HCT116 (cell line): ENCODE results near the gene NMB. TPM values are rescaled to one million over a fixed set of nuclear protein-coding genes. Genes with fewer than 3 reads are reported as not detected.

ENCODE experiments used
- ATAC-seq: fragments of 200-7000 bp; cut with Tn5 transposase; 2 replicates; pipeline ENCODE4 v1.9.1; 2020; ENCODE audit warnings: mild to moderate bottlenecking, moderate library complexity
- BruUV-seq: library from RNA; stranded (reverse); fragments of 400-500 nt; replicated peaks from 2 replicates; lab custom pipeline; 2021; lab: Mats Ljungman, UMichigan
- CTCF ChIA-PET: fragments of 300-600 bp; sonication (Branson Sonifier 250); formaldehyde crosslinking; loops from one replicate; lab custom pipeline; 2021; ENCODE audit warnings: antibody characterized with exemption; lab: Charles Lee
- POLR2A ChIA-PET: fragments of 300-600, 350-600 bp; sonication (Branson Sonifier 250); formaldehyde crosslinking; loops from one replicate; lab custom pipeline; 2021; ENCODE audit warnings: antibody characterized with exemption; lab: Charles Lee
- RAD21 ChIA-PET, 2 experiments: fragments of 300-600 bp; sonication (Branson Sonifier 250); formaldehyde crosslinking; loops; one replicate each; lab custom pipeline; 2023; ENCODE audit warnings: low total read pairs in 2 of 2; ENCODE audit not compliant: uncharacterized antibody in 2 of 2, unreplicated experiment in 2 of 2, low non-redundant PET in 1 of 2; lab: Charles Lee
- DNase-seq: peaks from one replicate; pipeline ENCODE4 v3.0.0-alpha.2; 2010; ENCODE audit warnings: low read depth, low spot score
- H2AFZ ChIP-seq: fragments of 200-600 bp; shearing (Covaris generic), sonication (generic); 2 replicates; pipeline ENCODE4 v1.6.1; 2017; ENCODE audit warnings: low read depth, mixed run types, mixed read lengths, antibody characterized with exemption, low read length; ENCODE audit not compliant: poor library complexity, severe bottlenecking
- H3K27ac ChIP-seq: 2 replicates; pipeline ENCODE4 v1.5.1; 2012; ENCODE audit warnings: low read depth, low read length
- H3K27me3 ChIP-seq: fragments of 200-600 bp; sonication (generic); 2 replicates; pipeline ENCODE4 v1.6.1; 2016; ENCODE audit warnings: mixed run types, low read length, mixed read lengths; ENCODE audit not compliant: insufficient read depth
- H3K36me3 ChIP-seq, 2 experiments: fragments of 200-500 bp in 1 of 2; fragments of 200-600 bp in 1 of 2; sonication (Bioruptor generic) in 1 of 2; sonication (generic) in 1 of 2; 2 replicates each; pipeline versions ENCODE4 v1.5.1 to v1.6.1; 2014 to 2016; ENCODE audit warnings: low read length in 2 of 2, inconsistent platforms in 1 of 2, mixed read lengths in 1 of 2, mixed run types in 1 of 2; ENCODE audit not compliant: insufficient read depth in 2 of 2, control insufficient read depth in 1 of 2
- H3K4me1 ChIP-seq, 2 experiments: fragments of 200-600 bp in 1 of 2; sonication (generic) in 1 of 2; 2 replicates each; pipeline versions ENCODE4 v1.5.1 to v1.6.1; 2012 to 2017; ENCODE audit warnings: low read length in 2 of 2, inconsistent platforms in 1 of 2, mild to moderate bottlenecking in 1 of 2, mixed read lengths in 1 of 2, mixed run types in 1 of 2, moderate library complexity in 1 of 2; ENCODE audit not compliant: insufficient read depth in 2 of 2, control insufficient read depth in 1 of 2
- H3K4me2 ChIP-seq: fragments of 200-600 bp; sonication (generic); 2 replicates; pipeline ENCODE4 v1.6.1; 2017; ENCODE audit warnings: mixed run types, low read length, mixed read lengths
- H3K4me3 ChIP-seq, 2 experiments: fragments of 200-600 bp in 1 of 2; sonication (generic) in 1 of 2; replicated peaks in 1 of 2; 2 replicates each; pipeline ENCODE4 v1.5.1; 2011 to 2016; ENCODE audit warnings: low read length in 2 of 2, control low read depth in 1 of 2, low read depth in 1 of 2, mild to moderate bottlenecking in 1 of 2, mixed read lengths in 1 of 2, mixed run types in 1 of 2
- H3K79me2 ChIP-seq: fragments of 200-600 bp; sonication (generic); 2 replicates; pipeline ENCODE4 v1.6.1; 2017; ENCODE audit warnings: mild to moderate bottlenecking, mixed run types, low read length, moderate library complexity, mixed read lengths; ENCODE audit not compliant: insufficient read depth
- H3K9ac ChIP-seq: fragments of 200-600 bp; sonication (generic); 2 replicates; pipeline ENCODE4 v1.6.1; 2016; ENCODE audit warnings: low read length, mixed read lengths
- H3K9me2 ChIP-seq: fragments of 200-600 bp; sonication (generic), shearing (Covaris generic); 2 replicates; pipeline ENCODE4 v1.6.1; 2017; ENCODE audit warnings: mixed run types, mild to moderate bottlenecking, moderate library complexity; ENCODE audit not compliant: insufficient read depth
- H3K9me3 ChIP-seq, 2 experiments: fragments of 200-500 bp in 1 of 2; fragments of 200-600 bp in 1 of 2; sonication (Bioruptor generic) in 1 of 2; sonication (generic) in 1 of 2; 2 replicates each; pipeline ENCODE4 v1.6.1; 2014 to 2017; ENCODE audit warnings: low read length in 2 of 2, mixed read lengths in 2 of 2, inconsistent platforms in 1 of 2, low read depth in 1 of 2, mild to moderate bottlenecking in 1 of 2, mixed run types in 1 of 2, moderate library complexity in 1 of 2; ENCODE audit not compliant: control insufficient read depth in 1 of 2, insufficient read depth in 1 of 2
- H4K20me1 ChIP-seq: fragments of 200-600 bp; sonication (generic), shearing (Covaris generic); 2 replicates; pipeline ENCODE4 v1.6.1; 2017; ENCODE audit warnings: mixed run types, mild to moderate bottlenecking, moderate library complexity; ENCODE audit not compliant: insufficient read depth
- CBX3 ChIP-seq: IDR thresholded peaks from 2 replicates; pipeline ENCODE4 v1.6.1; 2012; ENCODE audit warnings: low read depth
- EGR1 ChIP-seq: IDR thresholded peaks from 2 replicates; pipeline ENCODE4 v1.6.1; 2012; ENCODE audit warnings: low read depth
- REST ChIP-seq: IDR thresholded peaks from 2 replicates; pipeline ENCODE4 v1.6.1; 2012; ENCODE audit warnings: low read depth
- intact Hi-C: fragments of 100-400 bp; cut with micrococcal nuclease; formaldehyde crosslinking; loops from 2 replicates; pipeline ENCODE4 v1.10.0; 2022
- total RNA-seq: library from RNA; stranded (reverse); gene quantifications from one replicate; pipeline ENCODE4 v1.2.1, GENCODE V29; 2021; ENCODE audit not compliant: unreplicated experiment
- TF ChIP-seq, protein P1 (sequence below), 3 experiments: fragments of 200-600 bp in 1 of 3; sonication (generic) in 1 of 3; IDR thresholded peaks in 2 of 3; conservative IDR thresholded peaks in 1 of 3; 2 replicates each; pipeline ENCODE4 v1.5.1; 2012 to 2017; ENCODE audit warnings: low read depth in 2 of 3, low read length in 2 of 3, antibody characterized with exemption in 1 of 3, borderline replicate concordance in 1 of 3, control low read depth in 1 of 3, mild to moderate bottlenecking in 1 of 3, mixed read lengths in 1 of 3, mixed run types in 1 of 3, moderate library complexity in 1 of 3; ENCODE audit not compliant: insufficient read depth in 1 of 3

The NMB gene
- total RNA-seq, 1 experiment from 2014 or later = 9.8 TPM

DNA sequence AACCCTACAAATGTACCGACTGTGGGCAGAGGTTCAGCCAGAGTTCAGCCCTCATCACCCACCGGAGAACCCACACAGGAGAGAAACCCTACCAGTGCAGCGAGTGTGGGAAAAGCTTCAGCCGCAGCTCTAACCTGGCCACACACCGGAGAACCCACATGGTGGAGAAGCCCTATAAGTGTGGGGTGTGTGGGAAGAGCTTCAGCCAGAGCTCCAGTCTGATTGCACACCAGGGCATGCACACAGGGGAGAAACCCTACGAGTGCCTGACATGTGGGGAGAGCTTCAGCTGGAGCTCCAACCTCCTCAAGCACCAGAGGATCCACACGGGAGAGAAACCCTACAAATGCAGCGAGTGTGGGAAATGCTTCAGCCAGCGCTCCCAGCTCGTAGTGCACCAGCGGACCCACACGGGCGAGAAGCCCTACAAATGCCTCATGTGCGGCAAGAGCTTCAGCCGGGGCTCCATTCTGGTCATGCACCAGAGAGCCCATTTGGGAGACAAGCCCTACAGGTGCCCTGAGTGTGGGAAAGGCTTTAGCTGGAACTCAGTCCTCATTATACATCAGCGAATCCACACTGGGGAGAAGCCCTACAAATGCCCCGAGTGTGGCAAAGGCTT is 36.5 kb downstream of the NMB start:
- DNase-seq (no peak), ATAC-seq (no peak)
- H4K20me1 ChIP-seq = no peaks in the 10 kb centered on the region
- H3K9me2 ChIP-seq = no peaks in the 10 kb centered on the region
- no peaks in the 10 kb centered on the region; the same call in 1 of the 2 replicates for H3K79me2 ChIP-seq
- peaks cover 8 to 18% of the 10 kb centered on the region in 2 experiments; a peak in 3 of 4 replicates for H3K36me3 ChIP-seq
- ChIA-PET CTCF (no interaction called here), RAD21 (no interaction called here), POLR2A (no interaction called here)
- H3K9ac ChIP-seq = no peak overlapping the region
- no peak overlapping the region for H3K27ac ChIP-seq
- intact Hi-C loops = no loop called here
- H3K27me3 ChIP-seq = no peaks in the 10 kb centered on the region
- H3K4me2 ChIP-seq = no peak overlapping the region
- peaks cover 18 to 20% of the 10 kb centered on the region in 2 experiments; a peak in 3 of 4 replicates for H3K9me3 ChIP-seq
- TF ChIP-seq EGR1 = no peak
- TF ChIP-seq, protein P1, sequence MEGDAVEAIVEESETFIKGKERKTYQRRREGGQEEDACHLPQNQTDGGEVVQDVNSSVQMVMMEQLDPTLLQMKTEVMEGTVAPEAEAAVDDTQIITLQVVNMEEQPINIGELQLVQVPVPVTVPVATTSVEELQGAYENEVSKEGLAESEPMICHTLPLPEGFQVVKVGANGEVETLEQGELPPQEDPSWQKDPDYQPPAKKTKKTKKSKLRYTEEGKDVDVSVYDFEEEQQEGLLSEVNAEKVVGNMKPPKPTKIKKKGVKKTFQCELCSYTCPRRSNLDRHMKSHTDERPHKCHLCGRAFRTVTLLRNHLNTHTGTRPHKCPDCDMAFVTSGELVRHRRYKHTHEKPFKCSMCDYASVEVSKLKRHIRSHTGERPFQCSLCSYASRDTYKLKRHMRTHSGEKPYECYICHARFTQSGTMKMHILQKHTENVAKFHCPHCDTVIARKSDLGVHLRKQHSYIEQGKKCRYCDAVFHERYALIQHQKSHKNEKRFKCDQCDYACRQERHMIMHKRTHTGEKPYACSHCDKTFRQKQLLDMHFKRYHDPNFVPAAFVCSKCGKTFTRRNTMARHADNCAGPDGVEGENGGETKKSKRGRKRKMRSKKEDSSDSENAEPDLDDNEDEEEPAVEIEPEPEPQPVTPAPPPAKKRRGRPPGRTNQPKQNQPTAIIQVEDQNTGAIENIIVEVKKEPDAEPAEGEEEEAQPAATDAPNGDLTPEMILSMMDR (IDR thresholded peaks at IDR 0.05 in 2 of 3, conservative IDR thresholded peaks at IDR 0.05 in 1 of 3; ENCODE audit: borderline replicate concordance in 1 of 3, insufficient read depth in 1 of 3, low read depth in 2 of 3, low read length in 2 of 3) = no peak
- no peak for TF ChIP-seq CBX3
- no peak for TF ChIP-seq REST
- no TSS peak for BruUV-seq
- no peak overlapping the region for H3K4me3 ChIP-seq
- H2AFZ ChIP-seq = no peak overlapping the region
- no peaks in the 10 kb centered on the region for H3K4me1 ChIP-seq
